ENCODE measurements around the gene LOC128125822.
"Not testable (repeated sequence)": the region's sequence is repeated elsewhere in the genome, so short reads cannot be mapped to it uniquely, and the experiment has no call there.

The LOC128125822 gene

DNA sequence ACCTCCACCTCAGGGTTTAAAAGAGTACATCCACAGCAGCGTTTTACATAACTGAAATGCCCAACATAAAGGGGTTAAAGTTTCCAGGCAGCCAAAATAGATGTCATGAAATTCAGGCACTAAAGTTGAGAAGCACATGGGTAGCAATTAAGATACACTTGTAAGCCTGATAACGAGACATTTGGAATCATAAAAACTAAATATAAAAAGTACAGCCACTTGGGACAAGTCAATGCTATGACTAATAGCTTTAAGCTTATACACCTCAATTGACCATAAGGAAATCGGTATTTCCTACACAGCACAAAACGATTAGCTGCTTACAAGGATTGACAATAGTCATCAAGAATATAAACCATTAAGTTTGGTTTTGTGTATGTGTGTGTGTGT, 11.8 kb downstream of the LOC128125822 start:
- intact Hi-C loops (cut with DNase I; ENCODE audit: low total_unique reads): no loop called here

DNA sequence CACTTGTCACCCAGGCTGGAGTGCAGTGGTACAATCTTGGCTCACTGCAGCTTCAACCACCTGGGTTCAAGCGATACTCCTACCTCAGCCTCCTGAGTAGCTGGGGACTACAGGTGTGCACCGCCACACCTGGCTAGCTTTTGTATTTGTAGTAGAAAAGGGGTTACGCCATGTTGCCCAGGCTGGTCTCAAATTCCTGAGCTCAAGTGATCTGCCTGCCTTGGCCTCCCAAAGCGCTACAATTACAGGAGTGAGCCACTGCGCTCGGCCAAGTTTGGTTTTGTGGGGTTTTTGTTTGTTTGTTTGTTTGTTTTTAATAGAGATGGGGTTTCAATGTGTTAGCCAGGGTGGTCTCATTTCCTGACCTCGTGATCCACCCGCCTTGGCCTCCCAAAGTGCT, 12.3 kb downstream of the LOC128125822 start:
- H3K27me3 ChIP-seq: no peaks in the 10 kb centered on the region
- no peak overlapping the region for H3K4me3 ChIP-seq
- no peaks in the 10 kb centered on the region for H3K36me3 ChIP-seq (ENCODE audit: low read depth, missing control alignments)
- H3K9me3 ChIP-seq: no peaks in the 10 kb centered on the region
- H3K27ac ChIP-seq: no peak overlapping the region
- no peaks in the 10 kb centered on the region for H3K4me1 ChIP-seq
- 92 to 97% methylated on average over 8 of the region's 8 CpGs for WGBS, 2 donors
- intact Hi-C loops (cut with DNase I; ENCODE audit: low total_unique reads): no loop called here
- no peak for DNase-seq
- TF ChIP-seq, protein P1, sequence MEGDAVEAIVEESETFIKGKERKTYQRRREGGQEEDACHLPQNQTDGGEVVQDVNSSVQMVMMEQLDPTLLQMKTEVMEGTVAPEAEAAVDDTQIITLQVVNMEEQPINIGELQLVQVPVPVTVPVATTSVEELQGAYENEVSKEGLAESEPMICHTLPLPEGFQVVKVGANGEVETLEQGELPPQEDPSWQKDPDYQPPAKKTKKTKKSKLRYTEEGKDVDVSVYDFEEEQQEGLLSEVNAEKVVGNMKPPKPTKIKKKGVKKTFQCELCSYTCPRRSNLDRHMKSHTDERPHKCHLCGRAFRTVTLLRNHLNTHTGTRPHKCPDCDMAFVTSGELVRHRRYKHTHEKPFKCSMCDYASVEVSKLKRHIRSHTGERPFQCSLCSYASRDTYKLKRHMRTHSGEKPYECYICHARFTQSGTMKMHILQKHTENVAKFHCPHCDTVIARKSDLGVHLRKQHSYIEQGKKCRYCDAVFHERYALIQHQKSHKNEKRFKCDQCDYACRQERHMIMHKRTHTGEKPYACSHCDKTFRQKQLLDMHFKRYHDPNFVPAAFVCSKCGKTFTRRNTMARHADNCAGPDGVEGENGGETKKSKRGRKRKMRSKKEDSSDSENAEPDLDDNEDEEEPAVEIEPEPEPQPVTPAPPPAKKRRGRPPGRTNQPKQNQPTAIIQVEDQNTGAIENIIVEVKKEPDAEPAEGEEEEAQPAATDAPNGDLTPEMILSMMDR (IDR thresholded peaks at IDR 0.05): no peak
- TF ChIP-seq POLR2A (IDR thresholded peaks at IDR 0.05): no peak

More for the DNA sequence above, 11.8 kb downstream of the LOC128125822 start:
- TF ChIP-seq, protein P1 (IDR thresholded peaks at IDR 0.05): no peak
- no peak for TF ChIP-seq POLR2A (IDR thresholded peaks at IDR 0.05)
- 66 to 78% methylated on average over 4 of the region's 4 CpGs for WGBS, 2 donors
- Histone ChIP-seq H3K27ac (no peak overlapping the region), H3K9me3 (no peaks in the 10 kb centered on the region), H3K4me1 (no peaks in the 10 kb centered on the region), H3K27me3 (no peaks in the 10 kb centered on the region), H3K4me3 (no peak overlapping the region), H3K36me3 (ENCODE audit: low read depth, missing control alignments) (no peaks in the 10 kb centered on the region)
- DNase-seq: no peak

DNA sequence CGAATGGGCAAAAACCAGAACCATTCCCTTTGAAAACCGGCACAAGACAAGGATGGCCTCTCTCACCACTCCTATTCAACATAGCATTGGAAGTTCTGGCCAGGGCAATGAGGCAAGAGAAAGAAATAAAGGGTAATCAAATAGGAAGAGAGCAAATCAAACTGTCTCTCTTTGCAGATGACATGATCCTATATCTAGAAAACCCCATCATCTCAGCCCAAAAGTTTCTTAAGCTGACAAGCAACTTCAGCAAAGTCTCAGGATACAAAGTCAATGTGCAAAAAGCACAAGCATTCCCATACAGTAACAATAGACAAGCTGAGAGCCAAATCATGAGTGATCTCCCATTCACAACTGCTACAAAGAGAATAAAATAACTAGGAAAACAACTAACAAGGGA, 13.4 kb downstream of the LOC128125822 start:
- H3K27ac ChIP-seq; H3K4me3 ChIP-seq; intact Hi-C loops (cut with DNase I; ENCODE audit: low total_unique reads); DNase-seq; H3K9me3 ChIP-seq; H3K27me3 ChIP-seq; H3K4me1 ChIP-seq; H3K36me3 ChIP-seq (ENCODE audit: low read depth, missing control alignments): not testable (repeated sequence)
- WGBS, 2 donors: 80 to 86% methylated on average over 2 of the region's 2 CpGs

DNA sequence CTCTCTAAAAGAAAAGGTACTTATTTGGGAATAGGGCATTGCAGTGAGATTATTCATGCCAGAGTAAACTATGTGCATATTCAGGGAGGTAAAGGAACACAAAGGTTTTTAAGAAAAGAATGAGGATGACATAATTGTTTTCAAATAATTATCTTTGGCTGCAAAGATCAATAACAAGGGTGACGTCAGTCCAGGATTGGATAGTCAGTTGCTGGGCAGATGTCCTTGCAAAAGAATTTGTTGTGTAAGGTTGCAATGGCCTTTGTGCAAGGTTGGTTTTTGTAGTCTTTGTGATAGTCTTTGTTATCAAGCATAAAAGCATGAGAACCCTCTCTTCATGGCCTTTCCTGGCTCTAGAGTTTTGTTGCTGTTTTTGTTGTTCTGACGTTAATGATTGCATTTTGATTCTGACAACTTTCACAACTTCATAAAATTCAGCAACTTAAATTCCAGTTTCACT, 17.7 kb downstream of the LOC128125822 start:
- Histone ChIP-seq H3K9me3 (no peaks in the 10 kb centered on the region), H3K4me1 (no peaks in the 10 kb centered on the region), H3K36me3 (ENCODE audit: low read depth, missing control alignments) (no peaks in the 10 kb centered on the region), H3K4me3 (no peak overlapping the region), H3K27ac (no peak overlapping the region), H3K27me3 (no peaks in the 10 kb centered on the region)
- TF ChIP-seq, protein P1 (IDR thresholded peaks at IDR 0.05): no peak
- TF ChIP-seq POLR2A (IDR thresholded peaks at IDR 0.05): no peak
- intact Hi-C loops (cut with DNase I; ENCODE audit: low total_unique reads): no loop called here
- WGBS, 2 donors: 57 to 67% methylated on average over 2 of the region's 2 CpGs
- DNase-seq: no peak

DNA sequence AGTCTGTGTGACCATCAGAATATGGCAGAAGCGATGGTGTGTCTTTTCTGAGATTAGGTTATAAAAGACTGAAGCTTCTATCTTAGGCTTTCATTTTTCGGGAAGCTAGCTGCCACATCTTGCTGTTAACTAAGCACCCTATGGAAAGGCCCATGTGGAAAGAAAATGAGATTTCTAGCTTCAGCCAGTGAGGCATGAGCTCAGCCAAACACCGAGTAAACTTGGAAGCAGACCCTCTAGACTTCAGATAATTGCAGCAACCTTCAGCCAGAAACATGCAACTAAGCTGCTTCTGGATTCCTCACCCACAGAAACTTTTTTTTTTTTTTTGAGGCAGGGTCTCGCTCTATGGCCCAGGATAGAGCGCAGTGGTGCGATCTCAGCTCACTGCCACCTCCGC, 20.6 kb downstream of the LOC128125822 start:
- Histone ChIP-seq H3K27me3 (no peaks in the 10 kb centered on the region), H3K4me1 (no peaks in the 10 kb centered on the region), H3K4me3 (no peak overlapping the region), H3K9me3 (no peaks in the 10 kb centered on the region), H3K36me3 (ENCODE audit: low read depth, missing control alignments) (no peaks in the 10 kb centered on the region), H3K27ac (no peak overlapping the region)
- TF ChIP-seq POLR2A (IDR thresholded peaks at IDR 0.05): no peak
- TF ChIP-seq, protein P1 (IDR thresholded peaks at IDR 0.05): no peak
- DNase-seq: no peak
- intact Hi-C loops (cut with DNase I; ENCODE audit: low total_unique reads): no loop called here
- WGBS, 2 donors: 90 to 92% methylated on average over 7 of the region's 7 CpGs

Measured in testis (tissue), 2 donors.